ENCODE results near the gene LRRC32.

Gene LRRC32

DNA sequence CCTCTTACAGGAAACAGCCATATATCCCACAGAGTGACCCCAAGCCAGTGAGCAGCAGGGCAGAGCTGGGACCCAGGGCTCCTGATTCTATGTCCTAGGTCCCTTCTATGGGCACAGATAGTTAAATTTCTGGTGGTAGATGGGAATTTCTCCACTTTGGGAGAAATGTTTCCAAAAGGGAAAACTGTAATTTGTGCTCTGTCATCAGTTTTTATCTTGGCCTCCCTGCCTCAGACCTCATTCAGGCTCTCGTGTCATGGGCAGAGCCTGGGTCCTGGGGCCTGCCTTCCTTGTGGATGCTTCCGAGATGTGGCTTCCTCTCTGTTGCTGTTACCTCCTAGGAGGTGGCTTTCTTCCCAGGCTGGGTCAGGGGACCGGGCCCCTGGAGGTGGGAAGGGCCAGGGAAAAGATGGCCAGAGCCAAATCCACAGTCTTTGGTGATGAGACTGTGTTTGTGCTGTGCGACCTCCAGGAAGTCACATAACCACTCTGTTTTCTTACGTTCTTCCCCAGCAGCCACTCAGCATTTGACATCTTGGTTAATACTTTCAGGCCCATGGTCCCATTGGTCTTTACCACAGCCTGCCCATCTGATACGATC, 8.6 kb downstream of the LRRC32 start:
- Histone ChIP-seq H3K4me3 (ENCODE audit: severe bottlenecking) (no peak overlapping the region), H3K27me3 (ENCODE audit: insufficient read depth, poor library complexity, severe bottlenecking) (no peaks in the 10 kb centered on the region), H3K4me1 (ENCODE audit: insufficient read depth, poor library complexity, severe bottlenecking) (no peaks in the 10 kb centered on the region), H3K9me3 (ENCODE audit: severe bottlenecking) (no peaks in the 10 kb centered on the region), H3K27ac (ENCODE audit: poor library complexity, severe bottlenecking) (no peak overlapping the region), H3K36me3 (ENCODE audit: low read depth) (no peaks in the 10 kb centered on the region)
- DNase-seq (ENCODE audit: low spot score) (no peak), ATAC-seq (ENCODE audit: low read depth) (no peak)
- TF ChIP-seq, protein P1, sequence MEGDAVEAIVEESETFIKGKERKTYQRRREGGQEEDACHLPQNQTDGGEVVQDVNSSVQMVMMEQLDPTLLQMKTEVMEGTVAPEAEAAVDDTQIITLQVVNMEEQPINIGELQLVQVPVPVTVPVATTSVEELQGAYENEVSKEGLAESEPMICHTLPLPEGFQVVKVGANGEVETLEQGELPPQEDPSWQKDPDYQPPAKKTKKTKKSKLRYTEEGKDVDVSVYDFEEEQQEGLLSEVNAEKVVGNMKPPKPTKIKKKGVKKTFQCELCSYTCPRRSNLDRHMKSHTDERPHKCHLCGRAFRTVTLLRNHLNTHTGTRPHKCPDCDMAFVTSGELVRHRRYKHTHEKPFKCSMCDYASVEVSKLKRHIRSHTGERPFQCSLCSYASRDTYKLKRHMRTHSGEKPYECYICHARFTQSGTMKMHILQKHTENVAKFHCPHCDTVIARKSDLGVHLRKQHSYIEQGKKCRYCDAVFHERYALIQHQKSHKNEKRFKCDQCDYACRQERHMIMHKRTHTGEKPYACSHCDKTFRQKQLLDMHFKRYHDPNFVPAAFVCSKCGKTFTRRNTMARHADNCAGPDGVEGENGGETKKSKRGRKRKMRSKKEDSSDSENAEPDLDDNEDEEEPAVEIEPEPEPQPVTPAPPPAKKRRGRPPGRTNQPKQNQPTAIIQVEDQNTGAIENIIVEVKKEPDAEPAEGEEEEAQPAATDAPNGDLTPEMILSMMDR (IDR thresholded peaks at IDR 0.05; ENCODE audit: poor library complexity, severe bottlenecking) = no peak

DNA sequence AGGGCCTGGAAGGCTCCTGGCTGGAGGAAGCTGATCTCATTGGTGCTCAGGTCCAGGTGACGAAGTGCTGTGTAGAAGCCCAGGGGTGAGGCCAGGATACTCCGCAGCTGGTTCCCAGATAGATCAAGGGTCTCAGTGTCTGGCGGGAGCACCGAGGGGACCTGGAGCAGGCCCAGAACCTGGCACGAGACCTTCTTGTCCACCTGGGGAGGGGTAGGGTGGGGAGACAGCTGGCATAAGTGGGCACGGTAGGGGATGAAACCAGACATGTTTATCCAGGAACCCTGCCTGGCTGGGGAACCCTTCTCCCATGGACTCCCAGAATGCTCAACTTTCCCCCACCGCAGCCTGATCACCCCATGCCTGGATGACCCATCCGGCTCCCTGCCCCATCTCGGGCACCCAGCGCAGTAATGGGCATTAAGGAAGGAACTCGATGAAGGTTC, 9.2 kb downstream of the LRRC32 start:
- no peaks in the 10 kb centered on the region for H3K4me1 ChIP-seq (ENCODE audit: insufficient read depth, poor library complexity, severe bottlenecking)

DNA sequence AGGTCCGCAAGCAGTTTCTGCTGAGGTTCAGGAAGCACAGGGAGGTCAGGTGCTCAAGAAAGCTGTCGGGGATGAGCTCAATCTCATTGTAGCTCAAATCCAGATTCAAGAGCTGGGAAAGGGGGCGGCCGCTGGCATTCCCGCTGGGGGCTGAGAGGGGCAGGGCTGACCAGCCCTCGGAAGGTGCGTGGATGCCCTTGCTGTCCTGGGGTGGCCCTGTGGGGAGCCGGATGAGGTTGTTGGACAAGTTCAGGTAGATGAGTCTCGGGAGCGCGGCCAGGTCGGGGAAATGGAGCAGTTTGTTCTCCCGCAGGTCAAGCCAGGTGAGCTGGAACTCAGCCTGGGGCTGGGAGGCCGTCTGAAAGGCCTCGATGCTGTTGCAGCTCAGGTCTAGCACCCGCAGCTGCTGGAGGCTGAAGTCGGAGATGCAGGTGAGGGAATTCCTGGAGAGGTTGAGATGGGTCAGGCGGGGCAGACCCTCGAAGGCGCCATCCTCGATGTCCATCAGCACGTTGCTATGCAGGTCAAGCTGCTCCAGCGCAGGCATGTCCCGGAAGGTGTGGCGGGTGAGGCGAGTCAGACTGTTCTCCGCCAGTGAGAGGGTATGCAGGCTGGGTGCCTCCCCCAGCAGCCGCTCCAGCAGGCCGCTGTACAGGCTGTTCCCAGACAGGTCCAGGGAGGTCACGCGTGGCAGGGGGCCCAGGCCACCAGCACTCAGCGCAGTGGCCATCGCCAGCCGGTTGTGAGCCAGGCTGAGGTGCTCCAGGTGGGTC, 9.8 kb downstream of the LRRC32 start:
- Histone ChIP-seq H3K9me3 (ENCODE audit: severe bottlenecking) (no peaks in the 10 kb centered on the region), H3K36me3 (ENCODE audit: low read depth) (no peaks in the 10 kb centered on the region), H3K4me1 (ENCODE audit: insufficient read depth, poor library complexity, severe bottlenecking) (no peaks in the 10 kb centered on the region), H3K27ac (ENCODE audit: poor library complexity, severe bottlenecking) (no peak overlapping the region), H3K27me3 (ENCODE audit: insufficient read depth, poor library complexity, severe bottlenecking) (no peaks in the 10 kb centered on the region), H3K4me3 (ENCODE audit: severe bottlenecking) (no peak overlapping the region)
- ATAC-seq (ENCODE audit: low read depth) = no peak
- peak; percentile 56 for DNase-seq (ENCODE audit: low spot score)
- TF ChIP-seq, protein P1 (IDR thresholded peaks at IDR 0.05; ENCODE audit: poor library complexity, severe bottlenecking) = no peak

More for the DNA sequence above, 9.2 kb downstream of the LRRC32 start:
- Histone ChIP-seq H3K4me3 (ENCODE audit: severe bottlenecking) (no peak overlapping the region), H3K36me3 (ENCODE audit: low read depth) (no peaks in the 10 kb centered on the region), H3K27me3 (ENCODE audit: insufficient read depth, poor library complexity, severe bottlenecking) (no peaks in the 10 kb centered on the region), H3K27ac (ENCODE audit: poor library complexity, severe bottlenecking) (no peak overlapping the region), H3K9me3 (ENCODE audit: severe bottlenecking) (no peaks in the 10 kb centered on the region)
- ATAC-seq (ENCODE audit: low read depth) (no peak), DNase-seq (ENCODE audit: low spot score) (no peak)
- TF ChIP-seq, protein P1 (IDR thresholded peaks at IDR 0.05; ENCODE audit: poor library complexity, severe bottlenecking) = no peak

DNA sequence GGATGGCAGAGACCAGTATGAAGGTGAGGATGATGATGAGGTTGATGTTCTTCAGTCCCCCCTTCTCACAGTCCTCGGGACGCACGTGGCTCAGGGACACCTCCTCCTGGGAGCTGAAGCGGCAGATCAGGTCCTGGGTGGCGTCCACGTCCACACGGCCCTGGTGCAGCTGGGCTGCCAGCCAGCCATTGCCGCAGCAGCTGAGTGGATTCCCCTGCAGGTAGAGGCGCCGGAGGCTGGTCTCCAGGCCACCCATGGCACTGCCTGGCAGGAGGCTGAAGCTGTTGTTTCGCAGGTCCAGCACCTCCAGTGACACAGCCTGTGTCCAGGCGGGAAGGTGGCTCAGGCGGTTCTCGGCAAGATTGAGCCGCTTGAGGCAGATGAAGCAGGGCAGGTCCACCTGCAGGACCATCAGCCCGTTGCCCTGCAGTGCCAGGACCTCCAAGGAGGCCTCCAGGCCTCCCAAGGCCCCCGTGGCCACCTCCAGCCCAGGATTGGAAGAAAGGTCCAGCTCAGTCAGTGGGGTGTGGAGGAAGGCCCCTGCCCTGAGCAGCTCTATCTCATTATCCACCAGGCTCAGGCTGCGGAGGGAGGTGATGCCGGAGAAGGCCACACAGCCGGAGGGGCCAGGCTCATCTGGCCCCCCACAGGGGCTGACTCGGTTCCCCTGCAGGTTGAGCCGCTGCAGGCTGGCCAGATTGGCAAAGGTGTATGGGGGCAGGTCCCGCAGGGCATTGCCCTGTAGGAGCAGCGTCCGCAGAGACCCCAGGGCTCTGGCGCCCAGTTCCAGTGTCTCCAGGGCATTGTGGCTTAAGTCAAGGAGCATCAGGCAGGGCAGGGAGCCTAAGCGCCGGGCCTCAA, 10.6 kb downstream of the LRRC32 start:
- H3K4me3 ChIP-seq (ENCODE audit: severe bottlenecking) = no peak overlapping the region

More for the DNA sequence above, 10.6 kb downstream of the LRRC32 start:
- ATAC-seq (ENCODE audit: low read depth) = no peak
- Histone ChIP-seq H3K27ac (ENCODE audit: poor library complexity, severe bottlenecking) (no peak overlapping the region), H3K9me3 (ENCODE audit: severe bottlenecking) (no peaks in the 10 kb centered on the region), H3K36me3 (ENCODE audit: low read depth) (no peaks in the 10 kb centered on the region), H3K27me3 (ENCODE audit: insufficient read depth, poor library complexity, severe bottlenecking) (no peaks in the 10 kb centered on the region), H3K4me1 (ENCODE audit: insufficient read depth, poor library complexity, severe bottlenecking) (no peaks in the 10 kb centered on the region)
- no peak for DNase-seq (ENCODE audit: low spot score)
- TF ChIP-seq, protein P1 (IDR thresholded peaks at IDR 0.05; ENCODE audit: poor library complexity, severe bottlenecking) = no peak

Measured in RWPE2 (cell line).